ENCODE results near the gene POU2F1.

GRCh38 chr1:167472752-167473521 lies 252.3 kb downstream of the POU2F1 start:
- TF ChIP-seq CTCF (conservative IDR thresholded peaks at IDR 0.05) (no peak), EZH2 (IDR thresholded peaks at IDR 0.05; ENCODE audit: low read depth) (no peak)
